H1 (cell line): ENCODE measurements around the gene PSD2. TPM values are rescaled to one million over a fixed set of nuclear protein-coding genes. Genes with fewer than 3 reads are reported as not detected.

Source experiments
- CTCF ChIA-PET: fragments of 300-600 bp; sonication (Branson Sonifier 250); formaldehyde crosslinking; loops from one replicate; lab custom pipeline; 2021; ENCODE audit not compliant: partially characterized antibody; lab: Charles Lee
- POLR2A ChIA-PET: fragments of 300-600 bp; sonication (Branson Sonifier 250); formaldehyde crosslinking; loops from one replicate; lab custom pipeline; 2021; ENCODE audit warnings: inconsistent platforms; ENCODE audit not compliant: partially characterized antibody; lab: Charles Lee
- DNase-seq, 2 experiments: peaks; one replicate each; pipeline versions ENCODE4 v3.0.0 to v3.0.0-alpha.2; 2010 to 2022; ENCODE audit warnings: low spot score in 2 of 2, low read depth in 1 of 2, mixed read lengths in 1 of 2
- FAIRE-seq: peaks from 2 replicates; lab custom pipeline; 2011; peaks lifted over from hg19 to GRCh38; lab: Jason Lieb, UNC
- H2AFZ ChIP-seq: 2 replicates; pipeline ENCODE4 v1.8.1; 2012; ENCODE audit warnings: low read length, inconsistent platforms
- H2AK5ac ChIP-seq: 2 replicates; pipeline ENCODE4 v1.6.1; 2013; ENCODE audit warnings: low read depth, low read length
- H2BK120ac ChIP-seq: replicated peaks from 2 replicates; pipeline ENCODE3; 2013; ENCODE audit warnings: low read depth, low read length, inconsistent platforms
- H2BK12ac ChIP-seq: 2 replicates; pipeline ENCODE4 v1.6.1; 2013; ENCODE audit warnings: low read depth, low read length
- H2BK15ac ChIP-seq: 2 replicates; pipeline ENCODE4 v1.6.1; 2013; ENCODE audit warnings: low read length
- H2BK20ac ChIP-seq: 2 replicates; pipeline ENCODE4 v1.6.1; 2013; ENCODE audit warnings: low read length
- H2BK5ac ChIP-seq: 2 replicates; pipeline ENCODE4 v1.6.1; 2013; ENCODE audit warnings: low read depth, low read length
- H3K14ac ChIP-seq: 2 replicates; pipeline ENCODE4 v1.6.1; 2013; ENCODE audit warnings: inconsistent platforms; ENCODE audit not compliant: insufficient read length
- H3K18ac ChIP-seq: 2 replicates; pipeline ENCODE4 v1.6.1; 2013; ENCODE audit warnings: low read length; ENCODE audit errors: extremely low read depth
- H3K23ac ChIP-seq: 2 replicates; pipeline ENCODE4 v1.6.1; 2013; ENCODE audit warnings: inconsistent platforms; ENCODE audit not compliant: insufficient read length
- H3K23me2 ChIP-seq: 2 replicates; pipeline ENCODE4 v1.6.1; 2013; ENCODE audit warnings: low read depth, low read length
- H3K27ac ChIP-seq: 2 replicates; pipeline ENCODE4 v1.6.1; 2011; ENCODE audit warnings: low read depth, low read length, inconsistent platforms
- H3K27me3 ChIP-seq, 4 experiments: replicated peaks in 1 of 4; 1 replicate in 1 of 4; 2 replicates in 3 of 4; pipeline versions ENCODE4 v1.6.1 to v1.8.1; 2011 to 2013; ENCODE audit warnings: low read length in 3 of 4, mild to moderate bottlenecking in 3 of 4, inconsistent platforms in 2 of 4, mixed read lengths in 2 of 4, moderate library complexity in 1 of 4; ENCODE audit not compliant: control insufficient read depth in 3 of 4, insufficient read depth in 3 of 4; ENCODE audit errors: extremely low read depth in 1 of 4
- H3K36me3 ChIP-seq, 4 experiments: 2 replicates each; pipeline versions ENCODE4 v1.6.1 to v1.8.1; 2011 to 2013; ENCODE audit warnings: mild to moderate bottlenecking in 4 of 4, low read length in 3 of 4, moderate library complexity in 2 of 4, control low read depth in 1 of 4, inconsistent platforms in 1 of 4; ENCODE audit not compliant: insufficient read depth in 4 of 4, control insufficient read depth in 2 of 4
- H3K4ac ChIP-seq: replicated peaks from 2 replicates; pipeline ENCODE3; 2013; ENCODE audit warnings: low read length, low read depth, mixed read lengths, inconsistent platforms; ENCODE audit not compliant: insufficient read length
- H3K4me1 ChIP-seq, 4 experiments: replicated peaks in 1 of 4; 1 replicate in 1 of 4; 2 replicates in 3 of 4; pipeline versions ENCODE4 v1.6.1 to v1.8.1; 2011 to 2013; ENCODE audit warnings: low read length in 3 of 4, inconsistent platforms in 2 of 4, mixed read lengths in 1 of 4; ENCODE audit not compliant: insufficient read depth in 4 of 4, control insufficient read depth in 3 of 4
- H3K4me2 ChIP-seq, 2 experiments: 2 replicates each; pipeline versions ENCODE4 v1.6.1 to v1.8.1; 2011 to 2013; ENCODE audit warnings: low read depth in 2 of 2, low read length in 2 of 2, control low read depth in 1 of 2, inconsistent platforms in 1 of 2, mild to moderate bottlenecking in 1 of 2; ENCODE audit not compliant: insufficient read depth in 1 of 2
- H3K4me3 ChIP-seq, 4 experiments: fragments of 200-600, 300-600 bp in 1 of 4; sonication (generic), shearing (Covaris generic), sonication (Bioruptor Twin) in 1 of 4; 2 replicates each; pipeline versions ENCODE4 v1.5.1 to v1.8.1; 2011 to 2016; ENCODE audit warnings: low read length in 4 of 4, low read depth in 3 of 4, control low read depth in 2 of 4, inconsistent platforms in 2 of 4, mild to moderate bottlenecking in 2 of 4, mixed read lengths in 1 of 4, moderate library complexity in 1 of 4; ENCODE audit not compliant: insufficient read depth in 2 of 4; ENCODE audit errors: extremely low read depth in 1 of 4
- H3K56ac ChIP-seq: replicated peaks from 2 replicates; pipeline ENCODE3; 2013; ENCODE audit warnings: low read depth, mild to moderate bottlenecking, mixed read lengths, low read length, inconsistent platforms; ENCODE audit not compliant: insufficient read length
- H3K79me1 ChIP-seq: 2 replicates; pipeline ENCODE4 v1.6.1; 2013; ENCODE audit warnings: low read depth, low read length, control low read depth
- H3K79me2 ChIP-seq, 2 experiments: 2 replicates each; pipeline versions ENCODE4 v1.6.1 to v1.8.1; 2012 to 2013; ENCODE audit warnings: low read length in 2 of 2, mild to moderate bottlenecking in 2 of 2, inconsistent platforms in 1 of 2; ENCODE audit not compliant: insufficient read depth in 2 of 2, control insufficient read depth in 1 of 2
- H3K9ac ChIP-seq, 4 experiments: replicated peaks in 1 of 4; 1 replicate in 1 of 4; 2 replicates in 3 of 4; pipeline versions ENCODE4 v1.6.1 to v1.8.1; 2011 to 2013; ENCODE audit warnings: low read depth in 3 of 4, low read length in 3 of 4, control low read depth in 2 of 4, mild to moderate bottlenecking in 2 of 4, moderate library complexity in 2 of 4, inconsistent platforms in 1 of 4; ENCODE audit errors: extremely low read depth in 1 of 4
- H3K9me3 ChIP-seq, 2 experiments: 2 replicates each; pipeline versions ENCODE4 v1.6.1 to v1.8.1; 2012 to 2013; ENCODE audit warnings: mild to moderate bottlenecking in 2 of 2, moderate library complexity in 2 of 2, control low read depth in 1 of 2, inconsistent platforms in 1 of 2, low read depth in 1 of 2, low read length in 1 of 2, mixed read lengths in 1 of 2; ENCODE audit not compliant: insufficient read depth in 2 of 2
- H4K20me1 ChIP-seq, 2 experiments: replicated peaks in 1 of 2; 2 replicates each; pipeline versions ENCODE3 to v1.8.1; 2011 to 2013; ENCODE audit warnings: inconsistent platforms in 2 of 2, low read length in 2 of 2, mild to moderate bottlenecking in 1 of 2; ENCODE audit not compliant: insufficient read depth in 2 of 2, control insufficient read depth in 1 of 2
- H4K5ac ChIP-seq: 2 replicates; pipeline ENCODE4 v1.6.1; 2013; ENCODE audit warnings: low read length, low read depth, mixed read lengths, inconsistent platforms; ENCODE audit not compliant: insufficient read length
- H4K8ac ChIP-seq: 2 replicates; pipeline ENCODE4 v1.8.0; 2013; ENCODE audit warnings: mild to moderate bottlenecking, moderate library complexity, low read length, inconsistent platforms; ENCODE audit not compliant: insufficient read depth; ENCODE audit errors: extremely low read depth
- H4K91ac ChIP-seq: replicated peaks from 2 replicates; pipeline ENCODE3; 2013; ENCODE audit warnings: low read length, mixed read lengths, inconsistent platforms; ENCODE audit not compliant: insufficient read length
- JUN ChIP-seq: IDR thresholded peaks from 2 replicates; pipeline ENCODE4 v1.6.1; 2011; ENCODE audit warnings: low read depth, mild to moderate bottlenecking, improper control_type of control experiment, low read length
- POU5F1 ChIP-seq: IDR thresholded peaks from 2 replicates; pipeline ENCODE4 v1.6.1; 2011; ENCODE audit warnings: low read depth, mild to moderate bottlenecking, low read length, moderate library complexity
- RNF2 ChIP-seq: fragments of 200-900, 300-1000 bp; sonication (generic); IDR thresholded peaks from 2 replicates; pipeline ENCODE4 v1.7.1; 2016; ENCODE audit warnings: borderline replicate concordance, low read depth, mild to moderate bottlenecking, antibody characterized with exemption, low read length; ENCODE audit not compliant: poor library complexity, severe bottlenecking; ENCODE audit errors: missing control alignments
- SP2 ChIP-seq: IDR thresholded peaks from 2 replicates; pipeline ENCODE4 v1.6.1; 2012; ENCODE audit warnings: mild to moderate bottlenecking, low read length, inconsistent platforms
- YY1 ChIP-seq: IDR thresholded peaks from 2 replicates; pipeline ENCODE4 v1.6.1; 2011; ENCODE audit warnings: low read depth, mild to moderate bottlenecking, low read length
- WGBS, 2 experiments: shearing (Covaris generic) in 1 of 2; methylation state at CpG; one replicate each; pipeline versions ENCODE4 v1.1.6 to v1.1.7; 2013 to 2015; ENCODE audit warnings: low lambda C conversion rate in 2 of 2, mixed read lengths in 2 of 2, inconsistent platforms in 1 of 2, low coverage in 1 of 2, missing lambda C conversion rate in 1 of 2; ENCODE audit not compliant: insufficient replicate concordance in 2 of 2, insufficient coverage in 1 of 2, insufficient read length in 1 of 2; ENCODE audit errors: extremely low coverage in 1 of 2, missing lambda C conversion rate in 1 of 2; 5-methylcytosine and 5-hydroxymethylcytosine counted together
- polyA plus RNA-seq, 7 experiments: library from polyadenylated mRNA; depleted of rRNA in 3 of 7; stranded (reverse) in 5 of 7; unstranded in 2 of 7; fragments of >200 nt in 5 of 7; fragments of 200-250 nt in 2 of 7; gene quantifications; 1 replicate in 5 of 7; 2 replicates in 1 of 7; 4 replicates in 1 of 7; pipeline versions ENCODE4 v1.2.1 to v1.2.3, GENCODE V29; 2011 to 2013; ENCODE audit warnings: missing spikeins in 2 of 7, mixed read lengths in 2 of 7
- total RNA-seq: library from RNA; stranded (reverse); fragmentation: NEBNext Ultra II Directional; extraction: Animal tissue kit (Norgen Biotek cat#: 25700); gene quantifications from 2 replicates; pipeline ENCODE4 v1.2.1, GENCODE V29; 2021

PSD2 gene
- total and polyA plus RNA-seq, 2 of the 8 experiments (the other 6 are each of a cell fraction or from before 2014, with no cell fraction given), result 0.06 to 0.14 TPM

- Histone ChIP-seq H3K4me1 (peaks cover 0 to 7% (median 0%) of the 10 kb centered on the region in 4 experiments; a peak in 3 of 7 replicates), H3K27ac (no peak overlapping the region), H2BK120ac (no peak overlapping the region), H2BK20ac (no peak overlapping the region), H3K4me2 (no peak overlapping the region), H3K4ac (no peak overlapping the region), H2BK12ac (no peak overlapping the region), H3K36me3 (no peaks in the 10 kb centered on the region), H3K9me3 (no peaks in the 10 kb centered on the region), H3K4me3 (no peak overlapping the region), H2BK15ac (no peak overlapping the region), H2AK5ac (no peak overlapping the region), H2AFZ (no peak overlapping the region), H3K18ac (no peak overlapping the region), H4K5ac (no peak overlapping the region), H3K14ac (no peak overlapping the region), H3K79me2 (no peaks in the 10 kb centered on the region), H3K27me3 (peaks cover 0 to 2% (median under 1%) of the 10 kb centered on the region in 4 experiments; a peak in 3 of 7 replicates), H3K23ac (no peak overlapping the region), H4K91ac (no peak overlapping the region), H2BK5ac (no peak overlapping the region), H3K56ac (no peak overlapping the region), H3K23me2 (no peaks in the 10 kb centered on the region), H3K79me1 (peaks cover 2% of the 10 kb centered on the region; the same call in 1 of the 2 replicates), H4K8ac (no peak overlapping the region), H3K9ac (no peak overlapping the region), H4K20me1 (no peaks in the 10 kb centered on the region)
- ChIA-PET POLR2A (no interaction called here), CTCF (interaction anchor here (0.9 to 5.3 kb wide), 9 partner anchors 10 to 111 kb away, joined by 3 to 50 read pairs (median 8); no protein-coding TSS in a partner anchor)
- WGBS, 2 experiments, result 60% methylated on average over 2 of the region's 2 CpGs; no CpG with 5 or more reads in 1 of the 2 experiments
- no peak for FAIRE-seq
- DNase-seq, result no peak
- no peak for TF ChIP-seq SP2
- no peak for TF ChIP-seq RNF2
- no peak for TF ChIP-seq YY1
- TF ChIP-seq POU5F1, result no peak
- no peak for TF ChIP-seq JUN
These were observed 90.6 kb downstream of the PSD2 start for GRCh38 chr5:139886213-139886612.
